GM23338 (cell line): ENCODE results near the gene DOCK11. TPM values are rescaled to one million over a fixed set of nuclear protein-coding genes. Genes with fewer than 3 reads are reported as not detected.

Experiments
- ATAC-seq: fragments of 200-7000 bp; cut with Tn5 transposase; 3 replicates; pipeline ENCODE4 v1.9.1; 2020
- DNase-seq: peaks from one replicate; pipeline ENCODE4 v3.0.0-alpha.2; 2015; ENCODE audit warnings: low spot score
- H2AFZ ChIP-seq: fragments of 200-600 bp; sonication (generic); 2 replicates; pipeline ENCODE4 v1.8.0; 2016; ENCODE audit warnings: antibody characterized with exemption, mild to moderate bottlenecking, moderate library complexity
- H3F3A ChIP-seq: fragments of 200-600 bp; sonication (generic); replicated peaks from 2 replicates; pipeline ENCODE4 v1.8.0; 2017; ENCODE audit warnings: antibody characterized with exemption, mixed run types, low read depth
- H3K27ac ChIP-seq: fragments of 200-600 bp; sonication (generic); 2 replicates; pipeline ENCODE4 v1.6.1; 2016; ENCODE audit warnings: low read depth
- H3K27me3 ChIP-seq: fragments of 200-600 bp; sonication (generic); 2 replicates; pipeline ENCODE4 v1.8.0; 2016; ENCODE audit warnings: mild to moderate bottlenecking, mixed run types, moderate library complexity; ENCODE audit not compliant: insufficient read depth
- H3K36me3 ChIP-seq: fragments of 200-600 bp; sonication (generic); 2 replicates; pipeline ENCODE4 v1.8.0; 2016; ENCODE audit warnings: mild to moderate bottlenecking; ENCODE audit not compliant: insufficient read depth
- H3K4me1 ChIP-seq: fragments of 200-600 bp; sonication (generic); 2 replicates; pipeline ENCODE4 v1.8.0; 2016; ENCODE audit warnings: mild to moderate bottlenecking, moderate library complexity; ENCODE audit not compliant: insufficient read depth
- H3K4me2 ChIP-seq: fragments of 200-600 bp; sonication (generic); 2 replicates; pipeline ENCODE4 v1.7.1; 2017; ENCODE audit warnings: mixed run types
- H3K4me3 ChIP-seq: fragments of 200-600 bp; sonication (generic); 2 replicates; pipeline ENCODE4 v1.6.1; 2016; ENCODE audit warnings: mixed run types
- H3K79me2 ChIP-seq: fragments of 200-600 bp; sonication (generic); replicated peaks from 2 replicates; pipeline ENCODE4 v1.8.0; 2017; ENCODE audit warnings: mild to moderate bottlenecking; ENCODE audit not compliant: insufficient read depth
- H3K9me2 ChIP-seq: fragments of 200-600 bp; sonication (generic); 2 replicates; pipeline ENCODE4 v1.8.0; 2017; ENCODE audit not compliant: insufficient read depth
- H4K20me1 ChIP-seq: fragments of 200-600 bp; sonication (generic); replicated peaks from 2 replicates; pipeline ENCODE4 v1.8.0; 2017; ENCODE audit warnings: mild to moderate bottlenecking; ENCODE audit not compliant: insufficient read depth
- H3K27ac Mint-ChIP-seq: 2 replicates; pipeline ENCODE4 v1.8.0; 2020; ENCODE audit warnings: inconsistent platforms, mild to moderate bottlenecking, moderate library complexity, mixed read lengths
- H3K27me3 Mint-ChIP-seq: 3 replicates; pipeline ENCODE4 v1.8.0; 2022; ENCODE audit warnings: low read depth, mild to moderate bottlenecking, moderate library complexity, mixed read lengths, inconsistent platforms; ENCODE audit not compliant: insufficient read depth, poor library complexity
- H3K36me3 Mint-ChIP-seq: 3 replicates; pipeline ENCODE4 v1.8.0; 2021; ENCODE audit warnings: low read depth, mild to moderate bottlenecking, inconsistent platforms, moderate library complexity, mixed read lengths
- H3K4me1 Mint-ChIP-seq: 3 replicates; pipeline ENCODE4 v1.8.0; 2020; ENCODE audit warnings: mild to moderate bottlenecking, inconsistent platforms, mixed read lengths
- H3K4me3 Mint-ChIP-seq: 3 replicates; pipeline ENCODE4 v1.8.0; 2021; ENCODE audit warnings: moderate library complexity, mild to moderate bottlenecking, inconsistent platforms, mixed read lengths
- H3K9me3 Mint-ChIP-seq: 3 replicates; pipeline ENCODE4 v1.8.0; 2020; ENCODE audit warnings: moderate library complexity, mild to moderate bottlenecking, inconsistent platforms, mixed read lengths
- CREB1 ChIP-seq: fragments of 250-450 bp; sonication (Bioruptor Pico); IDR thresholded peaks from 2 replicates; pipeline ENCODE4 v1.5.0; 2020; ENCODE audit warnings: low read depth, mild to moderate bottlenecking, moderate library complexity
- CTCF ChIP-seq, 2 experiments: fragments of 200-600 bp in 1 of 2; sonication (generic) in 1 of 2; conservative IDR thresholded peaks; 2 replicates each; pipeline versions ENCODE4 v1.5.1 to v1.6.1; 2016 to 2017; ENCODE audit warnings: antibody characterized with exemption in 2 of 2, low read depth in 2 of 2, mild to moderate bottlenecking in 2 of 2, moderate library complexity in 1 of 2
- ETS1 ChIP-seq: IDR thresholded peaks from 2 replicates; pipeline ENCODE4 v1.6.1; 2016; ENCODE audit warnings: antibody characterized with exemption
- EZH2 ChIP-seq: fragments of 200-600 bp; sonication (generic); IDR thresholded peaks from one replicate; pipeline ENCODE4 v1.8.0; 2017; ENCODE audit warnings: antibody characterized with exemption, mild to moderate bottlenecking, low read depth; ENCODE audit not compliant: unreplicated experiment
- EZH2phosphoT487 ChIP-seq: fragments of 200-600 bp; sonication (generic); IDR thresholded peaks from one replicate; pipeline ENCODE4 v1.8.1; 2018; ENCODE audit warnings: antibody characterized with exemption; ENCODE audit not compliant: unreplicated experiment
- JUNB ChIP-seq: IDR thresholded peaks from one replicate; pipeline ENCODE4 v1.6.1; 2016; ENCODE audit warnings: antibody characterized with exemption; ENCODE audit not compliant: unreplicated experiment
- NANOG ChIP-seq: IDR thresholded peaks from 2 replicates; pipeline ENCODE4 v1.6.1; 2016; ENCODE audit warnings: antibody characterized with exemption, borderline replicate concordance
- POLR2AphosphoS5 ChIP-seq: IDR thresholded peaks from 2 replicates; pipeline ENCODE4 v1.6.1; 2016; ENCODE audit warnings: antibody characterized with exemption, low read depth
- STAT1 ChIP-seq: IDR thresholded peaks from one replicate; pipeline ENCODE4 v1.6.1; 2016; ENCODE audit warnings: antibody characterized with exemption; ENCODE audit not compliant: unreplicated experiment
- ZNF114 ChIP-seq: fragments of 250-450 bp; sonication (Bioruptor Pico); IDR thresholded peaks from 2 replicates; pipeline ENCODE4 v1.5.0; 2020; ENCODE audit warnings: mild to moderate bottlenecking, moderate library complexity
- ZNF331 ChIP-seq: fragments of 250-450 bp; sonication (Bioruptor Pico); IDR thresholded peaks from 2 replicates; pipeline ENCODE4 v1.5.0; 2020; ENCODE audit warnings: low read depth, mild to moderate bottlenecking, moderate library complexity
- polyA plus RNA-seq: library from polyadenylated mRNA; unstranded; fragments of >200 nt; fragmentation: Nextera tagmentation; extraction: Ambion mirVana; gene quantifications from 2 replicates; pipeline ENCODE4 v1.2.1, GENCODE V29; 2016
- total RNA-seq: library from RNA; depleted of rRNA; stranded (reverse); fragments of >200 nt; shearing (Covaris generic); gene quantifications from 2 replicates; pipeline ENCODE4 v1.2.3, GENCODE V29; 2014
- TF ChIP-seq, protein P1 (sequence below): IDR thresholded peaks from one replicate; pipeline ENCODE4 v1.6.1; 2018; ENCODE audit warnings: antibody characterized with exemption; ENCODE audit not compliant: unreplicated experiment

Gene DOCK11
- total and polyA plus RNA-seq, 2 experiments from 2014 or later = 6.0 to 12.3 TPM

- Histone ChIP-seq H3K79me2 (no peaks in the 10 kb centered on the region), H3K4me2 (peak overlapping the region; percentile 90), H3K27ac (no peak overlapping the region), H3K4me3 (peak overlapping the region; percentile 72), H3K9me2 (no peaks in the 10 kb centered on the region), H3K4me1 (peaks cover 25% of the 10 kb centered on the region), H3F3A (0 out of 2 replicates have a peak, but pooled peaks cover 2% of the 10 kb centered on the region), H4K20me1 (no peaks in the 10 kb centered on the region), H2AFZ (no peak overlapping the region), H3K27me3 (peaks cover 26% of the 10 kb centered on the region), H3K36me3 (no peaks in the 10 kb centered on the region)
- no peaks in the 10 kb centered on the region for H3K9me3 Mint-ChIP-seq
- H3K27ac Mint-ChIP-seq = no peak overlapping the region
- ATAC-seq (peak; percentile 14), DNase-seq (peak; percentile 12)
- H3K4me1 Mint-ChIP-seq = peaks cover 25% of the 10 kb centered on the region
- H3K27me3 Mint-ChIP-seq = peaks cover 14% of the 10 kb centered on the region
- TF ChIP-seq STAT1 (no peak), EZH2phosphoT487 (no peak), ZNF331 (CRISPR knock-in tag) (no peak), CREB1 (CRISPR knock-in tag) (no peak), CTCF (conservative IDR thresholded peaks at IDR 0.05; ENCODE audit: low read depth in 2 of 2) (no peak)
- TF ChIP-seq, protein P1, sequence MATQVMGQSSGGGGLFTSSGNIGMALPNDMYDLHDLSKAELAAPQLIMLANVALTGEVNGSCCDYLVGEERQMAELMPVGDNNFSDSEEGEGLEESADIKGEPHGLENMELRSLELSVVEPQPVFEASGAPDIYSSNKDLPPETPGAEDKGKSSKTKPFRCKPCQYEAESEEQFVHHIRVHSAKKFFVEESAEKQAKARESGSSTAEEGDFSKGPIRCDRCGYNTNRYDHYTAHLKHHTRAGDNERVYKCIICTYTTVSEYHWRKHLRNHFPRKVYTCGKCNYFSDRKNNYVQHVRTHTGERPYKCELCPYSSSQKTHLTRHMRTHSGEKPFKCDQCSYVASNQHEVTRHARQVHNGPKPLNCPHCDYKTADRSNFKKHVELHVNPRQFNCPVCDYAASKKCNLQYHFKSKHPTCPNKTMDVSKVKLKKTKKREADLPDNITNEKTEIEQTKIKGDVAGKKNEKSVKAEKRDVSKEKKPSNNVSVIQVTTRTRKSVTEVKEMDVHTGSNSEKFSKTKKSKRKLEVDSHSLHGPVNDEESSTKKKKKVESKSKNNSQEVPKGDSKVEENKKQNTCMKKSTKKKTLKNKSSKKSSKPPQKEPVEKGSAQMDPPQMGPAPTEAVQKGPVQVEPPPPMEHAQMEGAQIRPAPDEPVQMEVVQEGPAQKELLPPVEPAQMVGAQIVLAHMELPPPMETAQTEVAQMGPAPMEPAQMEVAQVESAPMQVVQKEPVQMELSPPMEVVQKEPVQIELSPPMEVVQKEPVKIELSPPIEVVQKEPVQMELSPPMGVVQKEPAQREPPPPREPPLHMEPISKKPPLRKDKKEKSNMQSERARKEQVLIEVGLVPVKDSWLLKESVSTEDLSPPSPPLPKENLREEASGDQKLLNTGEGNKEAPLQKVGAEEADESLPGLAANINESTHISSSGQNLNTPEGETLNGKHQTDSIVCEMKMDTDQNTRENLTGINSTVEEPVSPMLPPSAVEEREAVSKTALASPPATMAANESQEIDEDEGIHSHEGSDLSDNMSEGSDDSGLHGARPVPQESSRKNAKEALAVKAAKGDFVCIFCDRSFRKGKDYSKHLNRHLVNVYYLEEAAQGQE = no peak
- peak overlapping the region; percentile 84 for H3K4me3 Mint-ChIP-seq
- no peaks in the 10 kb centered on the region for H3K36me3 Mint-ChIP-seq
These were observed 1.1 kb downstream of the DOCK11 start for GRCh38 chrX:118496763-118497079.

DNA sequence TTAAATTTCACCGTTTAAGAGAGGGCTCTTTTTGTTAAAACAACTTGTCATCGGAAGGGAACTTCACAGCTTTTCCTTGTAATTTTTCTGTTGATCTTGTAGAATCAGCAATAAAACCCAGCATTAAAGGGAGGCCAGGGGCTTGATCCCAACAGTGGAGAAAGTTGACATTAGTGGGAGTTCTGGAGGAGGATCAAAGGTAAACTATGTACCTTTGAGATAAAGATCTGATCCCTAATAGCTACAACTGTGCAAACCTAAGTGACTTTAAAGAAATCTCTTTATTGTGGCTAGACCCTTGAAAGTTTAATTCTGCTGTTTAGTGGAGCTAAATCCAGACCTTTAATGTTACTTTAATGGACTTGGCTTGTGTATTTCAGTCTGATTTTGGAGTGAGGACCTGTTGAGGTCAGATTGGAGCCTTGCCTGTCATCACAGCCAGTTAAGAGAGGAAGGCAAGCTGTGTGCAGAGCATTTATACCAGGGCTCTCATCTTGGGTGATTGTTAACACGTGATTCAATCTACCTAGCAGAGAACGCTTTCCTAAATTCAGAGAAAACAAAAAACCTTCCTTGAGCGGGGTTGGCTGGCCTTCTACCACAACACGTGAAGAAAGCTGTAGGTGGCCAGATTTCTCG lies 1.7 kb downstream of the DOCK11 start:
- H2AFZ ChIP-seq = no peak overlapping the region
- TF ChIP-seq CREB1 (CRISPR knock-in tag) (no peak), CTCF (conservative IDR thresholded peaks at IDR 0.05; ENCODE audit: low read depth in 2 of 2) (no peak), STAT1 (no peak), NANOG (no peak), ZNF114 (no peak), POLR2AphosphoS5 (no peak), EZH2phosphoT487 (no peak), ETS1 (no peak), EZH2 (no peak), JUNB (no peak)

More for the DNA sequence above, 1.7 kb downstream of the DOCK11 start:
- Histone ChIP-seq H3K27me3 (peaks cover 26% of the 10 kb centered on the region), H3K4me3 (peak overlapping the region; percentile 72), H3K79me2 (no peaks in the 10 kb centered on the region), H3K4me1 (peaks cover 27% of the 10 kb centered on the region), H3K9me2 (no peaks in the 10 kb centered on the region), H4K20me1 (no peaks in the 10 kb centered on the region), H3K27ac (no peak overlapping the region), H3F3A (0 out of 2 replicates have a peak, but pooled peaks cover 2% of the 10 kb centered on the region), H3K4me2 (peak overlapping the region; percentile 90), H3K36me3 (no peaks in the 10 kb centered on the region)
- Mint-ChIP-seq H3K4me3 (peak overlapping the region; percentile 84), H3K9me3 (no peaks in the 10 kb centered on the region), H3K27ac (no peak overlapping the region), H3K27me3 (peaks cover 14% of the 10 kb centered on the region), H3K36me3 (no peaks in the 10 kb centered on the region), H3K4me1 (peaks cover 30% of the 10 kb centered on the region)
- DNase-seq (no peak), ATAC-seq (no peak)
